NCI-H345 treated with DMSO at 0.1 percent for 48 hours (cell line): ENCODE data around the gene CD59.
A peak's percentile ranks its signal among the peaks of the same experiment; 100 is the strongest.
"Not testable (repeated sequence)": the region's sequence is repeated elsewhere in the genome, so short reads cannot be mapped to it uniquely, and the experiment has no call there.

Source experiments
- DNase-seq: peaks from one replicate; lab custom pipeline; 2025; ENCODE audit not compliant: unreplicated experiment; lab: John Stamatoyannopoulos, UW

CD59 gene

GRCh38 chr11:33743291-33743690 is 7.1 kb upstream of the CD59 start:
- DNase-seq, result no peak

GRCh38 chr11:33742249-33742851 is 6.1 kb upstream of the CD59 start:
- peak; percentile 5 for DNase-seq

DNA sequence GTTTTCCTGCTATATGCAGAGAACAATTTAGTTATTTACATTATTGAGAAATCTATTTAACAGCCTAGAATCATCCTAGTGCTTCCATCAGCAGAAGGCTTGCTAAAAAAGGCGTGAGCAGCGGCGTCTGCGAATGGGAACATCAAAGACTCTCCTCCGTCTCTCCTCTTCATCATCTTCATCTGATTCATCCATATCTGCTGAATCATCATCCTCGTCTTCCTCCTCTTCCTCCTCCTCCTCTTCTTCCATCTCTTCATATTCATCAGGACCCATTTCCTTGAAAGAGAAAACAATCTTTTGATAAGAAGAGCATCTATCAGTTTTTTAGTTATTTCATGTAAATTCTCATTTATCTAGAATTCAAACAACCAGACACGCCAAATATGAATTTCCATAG is 5.6 kb upstream of the CD59 start:
- no peak for DNase-seq

GRCh38 chr11:33737362-33737821 is 1.2 kb upstream of the CD59 start:
- DNase-seq, result no peak

DNA sequence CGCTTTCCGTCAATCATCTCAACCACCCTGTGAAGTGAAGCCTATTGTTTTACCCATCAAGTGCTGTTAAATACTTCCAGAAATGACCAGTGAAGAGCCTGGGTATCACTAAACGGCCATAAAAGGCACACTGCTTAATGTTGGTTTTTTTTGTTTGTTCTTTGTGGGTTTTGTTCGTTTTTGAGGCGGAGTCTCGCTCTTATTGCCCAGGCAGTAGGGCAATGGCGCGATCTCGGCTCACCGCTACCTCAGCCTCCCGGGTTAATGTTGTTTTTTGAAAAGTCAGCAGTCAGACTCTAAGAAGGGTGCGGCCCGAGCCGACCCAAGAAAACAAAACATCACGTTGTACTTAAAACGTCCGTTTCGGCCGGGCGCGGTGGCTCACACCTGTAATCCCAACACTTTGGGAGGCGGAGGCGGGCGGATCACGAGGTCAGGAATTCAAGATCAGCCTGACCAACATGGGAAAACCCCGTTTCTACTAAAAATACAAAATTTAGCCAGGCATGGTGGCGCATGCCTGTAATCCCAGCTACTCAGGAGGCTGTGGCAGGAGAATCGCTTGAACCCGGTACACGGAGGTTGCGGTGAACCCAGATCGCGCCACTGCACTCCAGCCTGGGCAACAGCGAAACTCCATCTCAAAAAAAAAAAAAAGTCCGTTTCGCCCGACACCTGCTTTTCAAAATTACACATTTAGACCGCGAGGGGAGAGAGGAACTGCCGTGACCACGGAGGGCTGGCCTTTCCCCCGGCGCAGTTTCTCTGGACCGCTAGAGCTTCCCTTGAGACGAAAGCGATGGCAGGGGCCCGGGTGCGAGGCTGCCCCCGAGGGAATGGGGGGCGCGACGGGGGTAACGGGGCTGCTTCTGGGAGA is 714 bp downstream of the CD59 start:
- peak; percentile 17 for DNase-seq

DNA sequence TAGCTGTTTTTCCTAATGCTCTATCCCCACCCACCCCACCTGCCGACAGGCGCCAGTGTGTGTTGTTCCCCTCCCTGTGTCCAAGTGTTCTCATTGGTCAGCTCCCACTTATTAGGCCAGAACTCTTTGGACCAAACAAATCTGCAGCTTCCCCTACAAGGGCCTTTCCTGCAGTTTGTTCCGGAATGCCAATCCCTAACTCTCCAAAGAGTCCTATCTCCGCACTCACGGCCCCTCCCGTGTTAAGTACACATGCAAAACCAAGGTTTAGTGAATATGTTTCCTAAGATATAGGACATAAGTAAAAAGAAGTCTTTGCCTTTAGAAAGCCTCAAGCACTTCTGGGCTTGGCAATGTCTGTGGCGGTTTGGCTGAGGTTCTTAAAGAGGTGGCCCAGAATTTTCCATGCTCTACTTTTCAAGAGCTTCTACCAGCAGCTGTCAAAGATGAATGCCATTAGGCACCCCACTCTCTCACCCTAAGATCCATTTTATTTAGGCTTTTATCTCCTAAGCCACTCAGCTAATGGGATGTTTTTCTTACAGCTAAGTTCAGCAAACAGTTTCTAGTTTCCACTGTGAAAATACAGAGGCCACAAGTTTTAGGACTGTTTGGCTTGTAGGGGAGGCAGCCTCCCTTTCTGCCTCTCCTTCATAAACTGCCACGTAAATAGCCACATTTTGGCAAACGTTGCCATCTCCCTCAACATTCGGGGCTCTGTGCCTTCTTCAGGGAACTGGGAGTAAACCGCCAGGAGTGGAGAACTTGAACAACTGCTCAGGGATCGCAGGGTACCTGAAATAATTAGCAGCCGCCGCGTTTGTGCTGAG is 1.6 kb downstream of the CD59 start:
- no peak for DNase-seq

DNA sequence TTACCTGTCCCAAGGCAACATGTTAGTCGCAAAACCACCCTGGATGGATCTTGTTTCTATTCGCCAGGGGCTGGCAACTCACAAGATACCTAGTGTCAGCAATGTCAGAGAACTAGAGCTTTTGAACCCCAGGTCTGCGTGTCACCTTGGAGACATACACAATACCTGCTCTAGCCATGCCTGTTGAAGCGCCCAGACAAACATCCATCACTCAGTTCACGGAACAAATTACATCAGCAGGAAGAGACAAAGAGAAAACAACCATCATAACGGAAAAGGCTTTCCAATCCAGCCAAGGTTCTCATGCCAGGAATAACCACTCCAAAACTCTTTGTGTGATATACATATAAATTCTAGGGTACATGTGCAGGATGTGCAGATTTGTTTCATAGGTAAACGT is 2.2 kb downstream of the CD59 start:
- DNase-seq, result no peak

DNA sequence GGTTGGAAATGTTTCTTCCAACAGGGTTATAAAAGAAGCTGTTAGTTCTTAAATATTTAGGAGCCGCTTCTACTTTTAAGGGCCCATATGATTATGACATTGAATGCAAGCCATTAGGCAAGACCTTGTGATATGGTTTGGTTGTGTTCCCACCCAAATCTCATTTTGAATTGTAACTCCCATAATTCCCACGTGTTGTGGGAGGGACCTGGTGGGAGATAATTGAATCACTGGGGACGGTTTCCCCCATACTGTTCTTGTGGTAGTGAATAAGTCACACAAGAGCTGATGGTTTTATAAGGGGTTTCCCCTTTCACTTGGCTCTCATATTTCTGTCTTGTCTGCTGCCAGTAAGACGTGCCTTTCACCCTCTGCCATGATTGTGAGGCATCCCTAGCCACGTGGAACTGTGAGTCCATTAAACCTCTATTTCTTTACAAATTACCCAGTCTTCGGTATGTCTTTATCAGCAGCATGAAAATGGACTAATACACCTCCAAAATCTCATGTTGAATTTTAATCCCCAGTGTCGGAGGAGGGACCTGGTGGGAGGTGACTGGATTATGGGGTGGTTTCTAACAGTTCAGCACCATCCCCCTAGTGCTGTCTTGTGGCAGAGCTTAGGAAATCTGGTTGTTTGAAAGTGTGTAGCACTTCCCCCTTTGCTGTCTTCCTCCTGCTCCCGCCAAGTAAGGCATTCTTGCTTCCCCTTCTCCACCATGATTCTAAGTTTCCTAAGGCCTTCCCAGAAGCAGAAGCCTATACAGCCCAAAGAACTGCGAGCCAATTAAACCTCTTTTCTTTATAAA is 4.3 kb downstream of the CD59 start:
- no peak for DNase-seq

- no peak for DNase-seq
Measured at GRCh38 chr11:33730716-33731115, 5.5 kb downstream of the CD59 start.

GRCh38 chr11:33729072-33729664 is 7.1 kb downstream of the CD59 start:
- DNase-seq, result not testable (repeated sequence)

GRCh38 chr11:33727539-33727938 is 8.7 kb downstream of the CD59 start:
- not testable (repeated sequence) for DNase-seq

DNA sequence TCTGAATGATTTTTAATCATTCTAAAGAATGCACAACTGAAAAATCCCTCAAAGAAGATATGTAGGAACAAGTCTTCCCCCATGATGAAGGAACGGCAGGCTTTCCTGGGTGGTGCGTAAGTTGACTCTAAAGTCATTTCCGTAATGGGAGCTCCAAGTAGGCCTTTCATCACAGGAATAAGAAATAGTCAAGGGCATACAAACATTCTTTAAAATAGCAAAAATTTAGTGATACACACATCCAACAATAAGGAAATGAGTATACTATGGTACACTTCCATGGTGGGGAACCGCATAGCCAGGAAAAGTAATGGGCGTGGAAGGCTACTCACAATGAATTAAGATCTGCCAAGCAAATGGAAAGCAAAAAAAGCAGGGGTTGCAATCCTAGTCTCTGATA is 10.7 kb downstream of the CD59 start:
- no peak for DNase-seq

DNA sequence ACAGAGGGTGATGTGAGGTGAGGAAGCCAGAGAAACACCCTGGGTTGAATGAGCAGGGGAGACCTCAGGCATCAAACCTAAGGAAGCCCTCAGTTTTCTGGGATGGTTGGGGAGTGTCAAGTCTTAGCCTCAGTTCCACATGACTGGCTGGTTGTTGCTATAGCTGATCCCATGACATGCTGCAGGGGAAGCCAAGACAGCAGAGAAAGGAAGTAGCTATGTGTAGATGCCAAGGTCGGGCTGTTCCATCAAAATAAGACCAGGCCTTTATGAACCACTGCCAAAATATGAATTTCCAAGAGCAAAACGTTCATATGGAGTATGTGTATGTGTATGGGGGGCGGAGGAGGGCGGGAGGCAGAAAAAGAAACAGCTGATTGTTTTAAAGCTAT is 11.6 kb downstream of the CD59 start:
- DNase-seq, result no peak

GRCh38 chr11:33723238-33723881 is 12.9 kb downstream of the CD59 start:
- DNase-seq, result no peak

- DNase-seq, result no peak
Measured at GRCh38 chr11:33722590-33723234, 13.5 kb downstream of the CD59 start.

- DNase-seq, result no peak
Measured at GRCh38 chr11:33721984-33722383, 14.2 kb downstream of the CD59 start.

GRCh38 chr11:33721426-33721825 is 14.8 kb downstream of the CD59 start:
- DNase-seq, result no peak

DNA sequence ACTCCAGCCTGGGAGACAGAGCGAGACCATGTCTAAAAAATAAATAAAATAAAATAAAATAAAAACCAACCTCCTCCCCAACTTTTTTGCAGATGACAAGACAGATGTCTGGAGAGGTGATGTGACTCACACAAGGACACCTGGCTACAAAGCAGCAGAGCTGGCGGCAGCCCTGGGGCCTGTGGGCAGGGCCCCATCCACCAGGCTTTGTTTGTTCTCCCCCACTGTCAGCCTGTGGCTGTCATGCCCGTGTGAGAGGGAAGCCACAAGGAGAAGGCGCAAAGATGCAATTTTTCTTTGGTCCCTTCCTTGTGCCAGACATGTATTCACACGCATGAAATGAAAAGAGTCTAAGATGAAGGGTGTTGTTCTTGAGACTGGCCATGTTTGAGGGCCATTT is 16.6 kb downstream of the CD59 start:
- DNase-seq, result no peak

GRCh38 chr11:33718440-33718839 is 17.8 kb downstream of the CD59 start:
- no peak for DNase-seq
